ENCODE results near the gene FGD4.

FGD4 gene

DNA sequence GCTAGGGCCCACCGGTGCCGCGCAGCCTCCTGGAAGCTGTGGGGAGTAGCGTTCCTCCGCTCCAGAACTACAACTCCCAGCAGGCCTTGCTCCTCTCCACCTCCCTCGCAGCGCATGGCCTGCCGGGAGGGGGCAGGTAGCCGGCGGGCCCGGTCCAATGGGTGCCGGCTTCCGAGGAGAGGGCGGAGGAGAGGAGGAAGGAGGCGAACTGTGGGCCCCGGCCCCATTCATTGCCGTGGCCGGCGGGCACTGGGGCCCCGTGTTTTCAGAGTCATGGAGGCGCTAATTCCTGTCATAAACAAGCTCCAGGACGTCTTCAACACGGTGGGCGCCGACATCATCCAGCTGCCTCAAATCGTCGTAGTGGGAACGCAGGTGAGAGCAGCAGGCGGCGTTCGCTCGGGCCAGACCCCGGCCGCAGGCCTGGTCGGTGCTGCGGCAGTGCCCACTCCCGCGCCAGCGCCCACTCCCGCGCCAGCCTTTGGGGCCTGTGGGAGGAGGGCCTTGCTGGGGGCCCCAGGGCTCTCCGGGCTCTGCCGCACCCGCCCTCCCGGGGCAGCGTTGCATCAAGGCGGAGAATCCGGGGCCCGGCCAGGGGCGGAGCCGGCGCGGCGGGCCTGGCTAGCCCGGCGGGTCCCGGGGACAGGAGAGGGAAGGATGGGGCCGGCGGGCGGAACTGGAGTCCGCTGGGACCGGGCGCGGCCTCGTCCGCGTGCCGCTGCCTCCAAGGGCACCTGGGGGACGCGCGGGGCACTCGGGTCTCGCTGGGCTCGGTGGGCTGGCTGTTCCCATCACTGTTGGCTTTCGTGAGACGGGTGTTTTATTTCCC is 279.9 kb downstream of the FGD4 start, which contains the start of gene DNM1L:
Gene DNM1L, plus strand, starts transcription at position 211 of the 829 bp plus-strand sequence. Its CDS starts 63 bp downstream, at position 274.
- DNase-seq (ENCODE audit: low read depth in 2 of 2), result peak; percentile 81 to 91

- DNase-seq (ENCODE audit: low read depth in 2 of 2), result no peak
These were observed 280.5 kb downstream of the FGD4 start for GRCh38 chr12:32679920-32680237.

DNA sequence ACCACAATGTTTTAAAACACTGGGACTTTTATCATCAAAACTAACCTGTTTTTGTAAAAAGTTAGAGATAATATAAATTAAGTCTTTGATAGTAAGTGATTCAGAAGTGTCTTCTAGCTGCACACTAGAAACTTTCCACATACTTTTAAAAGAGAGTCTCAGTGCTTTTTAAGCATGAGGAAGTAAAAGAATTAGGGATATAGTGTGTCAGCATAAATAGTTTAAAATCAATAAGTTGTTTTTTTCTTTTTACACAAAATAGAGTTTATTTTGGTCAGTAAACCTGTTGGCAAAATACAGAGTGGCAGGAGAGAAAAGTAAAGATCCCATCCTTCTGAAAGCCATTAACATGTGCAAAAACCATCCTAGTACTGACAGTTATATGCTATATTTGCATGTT is 281.4 kb downstream of the FGD4 start:
- DNase-seq (ENCODE audit: low read depth in 2 of 2), result no peak

GRCh38 chr12:32681272-32681671 is 281.9 kb downstream of the FGD4 start:
- no peak for DNase-seq (ENCODE audit: low read depth in 2 of 2)

DNA sequence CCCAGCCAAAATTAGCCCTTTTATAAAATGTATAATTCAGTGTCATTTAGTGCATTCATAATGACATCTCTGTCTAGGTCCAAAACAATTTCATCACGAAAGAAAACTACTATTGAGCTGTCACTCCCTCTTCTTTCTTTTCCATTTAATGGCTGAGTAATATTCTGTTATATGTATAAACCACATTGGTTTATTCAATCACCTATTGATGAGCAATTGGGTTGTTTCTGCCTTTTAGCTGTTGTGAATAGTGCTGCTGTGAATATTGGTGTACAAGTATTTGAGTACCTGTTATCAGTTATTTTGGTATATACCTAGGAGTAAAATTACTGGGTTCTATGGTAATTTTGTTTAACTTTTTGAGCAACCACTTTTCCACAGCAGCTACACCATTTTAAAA is 287.0 kb downstream of the FGD4 start:
- DNase-seq (ENCODE audit: low read depth in 2 of 2), result no peak

DNA sequence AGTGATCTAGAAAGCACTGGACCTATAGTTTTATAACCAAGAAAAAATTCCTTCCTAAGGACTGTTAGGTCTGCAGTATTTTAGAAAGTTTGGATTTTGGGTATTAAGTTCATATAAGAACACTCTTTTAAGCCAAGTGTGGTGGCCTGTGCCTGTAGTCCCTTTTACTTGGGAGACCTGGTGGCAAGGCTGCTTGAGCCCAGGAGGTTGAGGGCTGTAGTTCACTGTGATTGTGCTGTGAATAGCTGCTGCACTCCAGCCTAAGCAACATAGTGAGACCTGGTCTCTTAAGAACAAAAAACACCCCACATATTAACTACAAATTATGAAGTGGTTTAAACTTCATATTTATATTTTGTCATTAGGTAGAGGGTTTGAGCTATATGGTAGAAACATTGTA is 289.4 kb downstream of the FGD4 start:
- no peak for DNase-seq (ENCODE audit: low read depth in 2 of 2)

DNA sequence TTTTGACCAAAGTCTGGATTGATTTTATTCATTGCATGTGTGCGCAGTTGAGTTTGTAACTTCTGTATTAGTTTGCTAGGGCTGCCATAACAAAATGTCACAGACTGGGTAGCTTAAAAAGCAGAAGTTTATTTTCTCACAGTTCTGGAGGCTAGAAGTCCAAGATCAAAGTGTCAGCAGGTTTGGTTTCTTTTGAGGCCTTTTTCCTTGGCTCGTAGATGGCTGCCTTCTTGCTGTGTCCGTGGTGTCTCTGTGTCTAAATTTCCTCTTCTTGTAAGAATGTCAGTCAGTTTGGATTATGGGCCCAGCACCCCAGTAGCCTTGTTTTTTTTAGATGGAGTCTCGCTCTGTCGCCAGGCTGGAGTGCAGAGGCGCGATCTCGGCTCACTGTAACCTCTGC is 291.6 kb downstream of the FGD4 start:
- no peak for DNase-seq (ENCODE audit: low read depth in 2 of 2)

GRCh38 chr12:32692358-32692757 is 293.0 kb downstream of the FGD4 start:
- no peak for DNase-seq (ENCODE audit: low read depth in 2 of 2)

DNA sequence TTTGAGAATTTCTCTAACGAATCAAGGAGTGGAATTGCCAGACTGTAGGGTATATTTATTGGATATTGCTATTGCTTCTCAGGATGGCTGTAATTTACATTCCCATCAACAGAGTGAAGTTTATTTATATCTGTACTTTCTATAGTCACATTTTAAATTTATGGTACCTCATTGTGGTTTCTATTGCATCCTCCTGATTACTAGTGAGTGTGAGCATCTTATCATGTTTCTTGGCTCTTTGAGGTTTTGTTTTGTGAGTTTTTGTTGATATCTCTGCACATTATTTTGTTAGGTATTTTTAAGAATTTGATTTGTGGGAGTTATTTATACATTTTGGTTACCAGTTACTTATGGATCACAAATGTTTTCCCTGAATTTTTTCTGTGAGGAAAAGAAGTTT is 293.7 kb downstream of the FGD4 start:
- DNase-seq (ENCODE audit: low read depth in 2 of 2), result no peak
